ENCODE measurements around the gene PCDHA1.
A peak's percentile ranks its signal among the peaks of the same experiment; 100 is the strongest.
"Not testable (repeated sequence)": the region's sequence is repeated elsewhere in the genome, so short reads cannot be mapped to it uniquely, and the experiment has no call there.

PCDHA1 gene

DNA sequence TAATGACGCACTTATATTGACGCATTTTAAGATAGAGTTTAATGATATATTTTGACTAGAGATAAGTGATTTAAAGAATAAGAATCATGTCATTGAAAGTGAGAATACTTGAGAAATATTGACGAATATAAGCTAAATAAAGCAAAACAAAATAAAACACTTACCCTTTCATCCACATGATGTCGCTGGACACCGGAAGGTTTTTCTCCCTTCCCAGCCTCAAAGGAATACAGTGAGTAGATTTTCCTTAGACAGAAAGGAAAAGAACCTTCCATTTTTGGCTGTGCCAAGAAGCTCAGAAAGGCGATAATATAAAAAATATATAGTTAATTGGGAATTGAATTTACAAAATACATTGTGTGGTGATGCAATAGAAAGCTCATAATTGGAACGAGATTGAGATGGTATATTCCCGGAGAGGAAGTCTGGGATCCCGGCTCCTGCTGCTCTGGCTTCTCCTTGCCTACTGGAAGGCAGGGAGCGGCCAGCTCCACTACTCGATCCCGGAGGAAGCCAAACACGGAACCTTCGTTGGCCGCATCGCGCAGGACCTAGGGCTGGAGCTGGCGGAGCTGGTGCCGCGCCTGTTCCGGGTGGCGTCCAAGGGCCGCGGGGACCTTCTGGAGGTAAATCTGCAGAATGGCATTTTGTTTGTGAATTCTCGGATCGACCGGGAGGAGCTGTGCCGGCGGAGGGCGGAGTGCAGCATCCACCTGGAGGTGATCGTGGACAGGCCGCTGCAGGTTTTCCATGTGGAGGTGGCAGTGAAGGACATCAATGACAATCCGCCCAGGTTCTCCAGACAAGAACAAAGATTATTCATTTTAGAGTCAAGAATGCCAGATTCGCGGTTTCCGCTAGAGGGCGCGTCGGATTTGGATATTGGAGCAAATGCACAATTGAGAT, 35.7 kb downstream of the PCDHA1 start, which contains the start of gene PCDHA5:
TSS of gene PCDHA5 (plus strand) at position 239 of the 906 bp plus-strand sequence.
- no peaks in the 10 kb centered on the region for H3K4me1 ChIP-seq (ENCODE audit: control insufficient read depth, insufficient read depth, low read length)
- no peak within 1 kb of the TSS for H3K9ac ChIP-seq (ENCODE audit: low read depth, low read length)
- H3K4me2 ChIP-seq (ENCODE audit: low read length) = no peak within 1 kb of the TSS
- H3K27me3 ChIP-seq (ENCODE audit: control insufficient read depth, insufficient read depth, low read length) = no peaks in the 10 kb centered on the region
- no peaks in the 10 kb centered on the region for H3K36me3 ChIP-seq (ENCODE audit: insufficient read depth, low read length)
- H3K9me3 ChIP-seq (replicated peaks; ENCODE audit: low read length) = no peaks in the 10 kb centered on the region
- H3K4me3 ChIP-seq (ENCODE audit: low read length) = no peak within 1 kb of the TSS

DNA sequence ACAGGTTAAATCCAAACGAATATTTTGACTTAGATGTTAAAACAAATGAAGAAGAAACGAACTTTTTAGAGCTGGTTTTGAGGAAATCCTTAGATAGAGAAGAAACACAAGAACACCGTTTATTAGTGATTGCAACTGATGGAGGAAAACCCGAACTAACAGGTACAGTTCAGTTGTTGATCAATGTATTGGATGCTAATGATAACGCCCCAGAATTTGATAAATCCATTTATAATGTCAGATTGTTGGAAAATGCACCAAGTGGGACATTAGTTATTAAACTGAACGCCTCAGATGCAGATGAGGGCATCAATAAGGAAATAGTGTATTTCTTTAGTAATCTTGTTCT, 36.3 kb downstream of the PCDHA1 start:
- H3K9me3 ChIP-seq (replicated peaks; ENCODE audit: low read length) = no peaks in the 10 kb centered on the region
- H3K4me2 ChIP-seq (ENCODE audit: low read length) = no peak overlapping the region
- no peaks in the 10 kb centered on the region for H3K36me3 ChIP-seq (ENCODE audit: insufficient read depth, low read length)
- H3K27me3 ChIP-seq (ENCODE audit: control insufficient read depth, insufficient read depth, low read length) = no peaks in the 10 kb centered on the region
- H3K4me3 ChIP-seq (ENCODE audit: low read length) = no peak overlapping the region
- no peaks in the 10 kb centered on the region for H3K4me1 ChIP-seq (ENCODE audit: control insufficient read depth, insufficient read depth, low read length)
- no peak overlapping the region for H3K9ac ChIP-seq (ENCODE audit: low read depth, low read length)

GRCh38 chr5:140822969-140823368, 37.0 kb downstream of the PCDHA1 start:
- not testable (repeated sequence) for H3K9me3 ChIP-seq (replicated peaks; ENCODE audit: low read length); H3K4me3 ChIP-seq (ENCODE audit: low read length); H3K4me2 ChIP-seq (ENCODE audit: low read length); H3K36me3 ChIP-seq (ENCODE audit: insufficient read depth, low read length); H3K4me1 ChIP-seq (ENCODE audit: control insufficient read depth, insufficient read depth, low read length); H3K9ac ChIP-seq (ENCODE audit: low read depth, low read length); H3K27me3 ChIP-seq (ENCODE audit: control insufficient read depth, insufficient read depth, low read length)

GRCh38 chr5:140823475-140823874, 37.5 kb downstream of the PCDHA1 start:
- Histone ChIP-seq H3K9ac (ENCODE audit: low read depth, low read length) (no peak overlapping the region), H3K27me3 (ENCODE audit: control insufficient read depth, insufficient read depth, low read length) (no peaks in the 10 kb centered on the region), H3K36me3 (ENCODE audit: insufficient read depth, low read length) (no peaks in the 10 kb centered on the region), H3K4me1 (ENCODE audit: control insufficient read depth, insufficient read depth, low read length) (no peaks in the 10 kb centered on the region), H3K4me3 (ENCODE audit: low read length) (no peak overlapping the region), H3K9me3 (replicated peaks; ENCODE audit: low read length) (no peaks in the 10 kb centered on the region), H3K4me2 (ENCODE audit: low read length) (no peak overlapping the region)

GRCh38 chr5:140827704-140828361, 41.9 kb downstream of the PCDHA1 start, which contains the start of gene PCDHA6:
TSS of gene PCDHA6 (plus strand) at chr5:140827960. CDS start at chr5:140828092, 132 bp downstream.
- H3K9ac ChIP-seq (ENCODE audit: low read depth, low read length) = no peak within 1 kb of the TSS
- no peaks in the 10 kb centered on the region for H3K36me3 ChIP-seq (ENCODE audit: insufficient read depth, low read length)
- no peaks in the 10 kb centered on the region for H3K27me3 ChIP-seq (ENCODE audit: control insufficient read depth, insufficient read depth, low read length)
- H3K4me1 ChIP-seq (ENCODE audit: control insufficient read depth, insufficient read depth, low read length) = no peaks in the 10 kb centered on the region
- peak within 1 kb of the TSS; percentile 24 for H3K4me3 ChIP-seq (ENCODE audit: low read length)
- no peaks in the 10 kb centered on the region for H3K9me3 ChIP-seq (replicated peaks; ENCODE audit: low read length)
- no peak within 1 kb of the TSS for H3K4me2 ChIP-seq (ENCODE audit: low read length)

- Histone ChIP-seq H3K9ac (ENCODE audit: low read depth, low read length) (no peak overlapping the region), H3K27me3 (ENCODE audit: control insufficient read depth, insufficient read depth, low read length) (no peaks in the 10 kb centered on the region), H3K4me1 (ENCODE audit: control insufficient read depth, insufficient read depth, low read length) (no peaks in the 10 kb centered on the region), H3K4me2 (ENCODE audit: low read length) (no peak overlapping the region), H3K9me3 (replicated peaks; ENCODE audit: low read length) (no peaks in the 10 kb centered on the region), H3K36me3 (ENCODE audit: insufficient read depth, low read length) (no peaks in the 10 kb centered on the region), H3K4me3 (ENCODE audit: low read length) (no peak overlapping the region)
Measured at GRCh38 chr5:140828362-140828737, 42.4 kb downstream of the PCDHA1 start.

DNA sequence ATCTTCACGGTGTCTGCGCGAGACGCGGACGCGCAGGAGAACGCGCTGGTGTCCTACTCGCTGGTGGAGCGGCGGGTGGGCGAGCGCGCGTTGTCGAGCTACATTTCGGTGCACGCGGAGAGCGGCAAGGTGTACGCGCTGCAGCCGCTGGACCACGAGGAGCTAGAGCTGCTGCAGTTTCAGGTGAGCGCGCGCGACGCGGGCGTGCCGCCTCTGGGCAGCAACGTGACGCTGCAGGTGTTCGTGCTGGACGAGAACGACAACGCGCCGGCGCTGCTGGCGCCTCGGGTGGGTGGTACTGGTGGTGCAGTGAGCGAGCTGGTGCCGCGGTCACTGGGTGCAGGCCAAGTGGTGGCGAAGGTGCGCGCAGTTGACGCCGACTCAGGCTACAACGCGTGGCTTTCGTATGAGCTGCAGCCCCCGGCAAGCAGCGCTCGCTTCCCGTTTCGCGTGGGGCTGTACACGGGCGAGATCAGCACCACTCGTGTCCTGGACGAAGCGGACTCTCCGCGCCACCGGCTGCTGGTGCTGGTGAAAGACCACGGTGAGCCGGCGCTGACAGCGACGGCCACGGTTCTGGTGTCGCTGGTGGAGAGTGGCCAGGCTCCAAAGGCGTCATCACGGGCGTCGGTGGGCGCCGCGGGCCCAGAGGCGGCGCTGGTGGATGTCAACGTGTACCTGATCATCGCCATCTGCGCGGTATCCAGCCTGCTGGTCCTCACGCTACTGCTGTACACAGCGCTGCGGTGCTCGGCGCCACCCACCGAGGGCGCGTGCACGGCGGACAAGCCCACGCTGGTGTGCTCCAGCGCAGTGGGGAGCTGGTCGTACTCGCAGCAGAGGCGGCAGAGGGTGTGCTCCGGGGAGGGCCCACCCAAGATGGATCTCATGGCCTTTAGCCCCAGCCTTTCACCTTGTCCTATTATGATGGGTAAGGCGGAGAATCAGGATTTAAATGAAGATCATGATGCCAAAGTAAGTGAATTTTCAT, 43.9 kb downstream of the PCDHA1 start:
- not testable (repeated sequence) for H3K4me3 ChIP-seq (ENCODE audit: low read length); H3K9me3 ChIP-seq (replicated peaks; ENCODE audit: low read length); H3K4me2 ChIP-seq (ENCODE audit: low read length); H3K9ac ChIP-seq (ENCODE audit: low read depth, low read length); H3K36me3 ChIP-seq (ENCODE audit: insufficient read depth, low read length); H3K4me1 ChIP-seq (ENCODE audit: control insufficient read depth, insufficient read depth, low read length); H3K27me3 ChIP-seq (ENCODE audit: control insufficient read depth, insufficient read depth, low read length)

GRCh38 chr5:140833993-140834392, 48.1 kb downstream of the PCDHA1 start, which contains the start of gene PCDHA7:
TSS of gene PCDHA7 (plus strand) at chr5:140834269. CDS start at chr5:140834384, 115 bp downstream.
- no peaks in the 10 kb centered on the region for H3K4me1 ChIP-seq (ENCODE audit: control insufficient read depth, insufficient read depth, low read length)
- H3K27me3 ChIP-seq (ENCODE audit: control insufficient read depth, insufficient read depth, low read length) = no peaks in the 10 kb centered on the region
- no peak within 1 kb of the TSS for H3K9ac ChIP-seq (ENCODE audit: low read depth, low read length)
- no peaks in the 10 kb centered on the region for H3K36me3 ChIP-seq (ENCODE audit: insufficient read depth, low read length)
- H3K4me2 ChIP-seq (ENCODE audit: low read length) = no peak within 1 kb of the TSS
- H3K9me3 ChIP-seq (replicated peaks; ENCODE audit: low read length) = no peaks in the 10 kb centered on the region
- H3K4me3 ChIP-seq (ENCODE audit: low read length) = peak within 1 kb of the TSS; percentile 28

DNA sequence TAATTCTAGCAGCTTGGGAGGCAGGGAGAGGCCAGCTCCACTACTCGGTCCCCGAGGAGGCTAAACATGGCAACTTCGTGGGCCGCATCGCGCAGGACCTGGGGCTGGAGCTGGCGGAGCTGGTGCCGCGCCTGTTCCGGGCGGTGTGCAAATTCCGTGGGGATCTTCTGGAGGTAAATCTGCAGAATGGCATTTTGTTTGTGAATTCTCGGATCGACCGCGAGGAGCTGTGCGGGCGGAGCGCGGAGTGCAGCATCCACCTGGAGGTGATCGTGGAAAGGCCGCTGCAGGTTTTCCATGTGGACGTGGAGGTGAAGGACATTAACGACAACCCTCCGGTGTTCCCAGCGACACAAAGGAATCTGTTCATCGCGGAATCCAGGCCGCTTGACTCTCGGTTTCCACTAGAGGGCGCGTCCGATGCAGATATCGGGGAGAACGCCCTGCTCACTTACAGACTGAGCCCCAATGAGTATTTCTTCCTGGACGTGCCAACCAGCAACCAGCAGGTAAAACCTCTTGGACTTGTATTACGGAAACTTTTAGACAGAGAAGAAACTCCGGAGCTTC, 48.6 kb downstream of the PCDHA1 start:
- peak overlapping the region; percentile 28 for H3K4me3 ChIP-seq (ENCODE audit: low read length)
- not testable (repeated sequence) for H3K4me2 ChIP-seq (ENCODE audit: low read length); H3K9me3 ChIP-seq (replicated peaks; ENCODE audit: low read length); H3K27me3 ChIP-seq (ENCODE audit: control insufficient read depth, insufficient read depth, low read length); H3K9ac ChIP-seq (ENCODE audit: low read depth, low read length); H3K4me1 ChIP-seq (ENCODE audit: control insufficient read depth, insufficient read depth, low read length); H3K36me3 ChIP-seq (ENCODE audit: insufficient read depth, low read length)

DNA sequence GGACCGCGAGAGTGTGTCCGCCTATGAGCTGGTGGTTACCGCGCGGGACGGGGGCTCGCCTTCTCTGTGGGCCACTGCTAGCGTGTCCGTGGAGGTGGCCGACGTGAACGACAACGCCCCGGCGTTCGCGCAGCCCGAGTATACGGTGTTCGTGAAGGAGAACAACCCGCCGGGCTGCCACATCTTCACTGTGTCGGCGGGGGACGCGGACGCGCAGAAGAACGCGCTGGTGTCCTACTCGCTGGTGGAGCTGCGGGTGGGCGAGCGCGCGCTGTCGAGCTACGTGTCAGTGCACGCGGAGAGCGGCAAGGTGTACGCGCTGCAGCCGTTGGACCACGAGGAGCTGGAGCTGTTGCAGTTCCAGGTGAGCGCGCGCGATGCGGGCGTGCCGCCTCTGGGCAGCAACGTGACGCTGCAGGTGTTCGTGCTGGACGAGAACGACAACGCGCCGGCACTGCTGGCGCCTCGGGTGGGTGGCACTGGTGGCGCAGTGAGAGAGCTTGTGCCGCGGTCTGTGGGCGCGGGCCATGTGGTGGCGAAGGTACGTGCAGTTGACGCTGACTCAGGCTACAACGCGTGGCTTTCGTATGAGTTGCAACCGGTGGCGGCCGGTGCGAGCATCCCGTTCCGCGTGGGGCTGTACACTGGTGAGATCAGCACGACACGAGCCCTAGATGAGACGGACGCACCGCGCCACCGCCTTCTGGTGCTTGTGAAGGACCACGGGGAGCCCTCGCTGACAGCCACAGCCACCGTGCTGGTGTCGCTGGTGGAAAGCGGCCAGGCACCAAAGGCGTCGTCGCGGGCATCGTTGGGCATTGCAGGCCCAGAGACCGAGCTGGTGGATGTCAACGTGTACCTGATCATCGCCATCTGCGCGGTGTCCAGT, 49.9 kb downstream of the PCDHA1 start:
- H3K9ac ChIP-seq (ENCODE audit: low read depth, low read length) = no peak overlapping the region
- no peaks in the 10 kb centered on the region for H3K27me3 ChIP-seq (ENCODE audit: control insufficient read depth, insufficient read depth, low read length)
- H3K4me1 ChIP-seq (ENCODE audit: control insufficient read depth, insufficient read depth, low read length) = no peaks in the 10 kb centered on the region
- H3K36me3 ChIP-seq (ENCODE audit: insufficient read depth, low read length) = no peaks in the 10 kb centered on the region
- H3K9me3 ChIP-seq (replicated peaks; ENCODE audit: low read length) = no peaks in the 10 kb centered on the region
- H3K4me2 ChIP-seq (ENCODE audit: low read length) = no peak overlapping the region
- no peak overlapping the region for H3K4me3 ChIP-seq (ENCODE audit: low read length)
